KG1 (cell line): Measurements from ENCODE around the gene SIK1.
"Not testable (repeated sequence)": the region's sequence is repeated elsewhere in the genome, so short reads cannot be mapped to it uniquely, and the experiment has no call there.

ENCODE experiments used
- DNase-seq: peaks from one replicate; lab custom pipeline; 2025; lab: John Stamatoyannopoulos, UW

SIK1 gene

GRCh38 chr21:43439316-43440075 lies 12.6 kb upstream of the SIK1 start:
- not testable (repeated sequence) for DNase-seq

- not testable (repeated sequence) for DNase-seq
Measured at GRCh38 chr21:43436272-43436671, 9.3 kb upstream of the SIK1 start.

- not testable (repeated sequence) for DNase-seq
Measured at GRCh38 chr21:43433340-43434136, 6.6 kb upstream of the SIK1 start.

- DNase-seq = not testable (repeated sequence)
Measured at GRCh38 chr21:43430830-43431416, 4.0 kb upstream of the SIK1 start.

- not testable (repeated sequence) for DNase-seq
Measured at GRCh38 chr21:43428964-43429363, 2.0 kb upstream of the SIK1 start.

GRCh38 chr21:43427242-43427559 lies 270 bp upstream of the SIK1 start:
- DNase-seq = not testable (repeated sequence)

- not testable (repeated sequence) for DNase-seq
Measured at GRCh38 chr21:43426004-43426403, 927 bp downstream of the SIK1 start.

GRCh38 chr21:43419475-43419874 lies 7.5 kb downstream of the SIK1 start:
- not testable (repeated sequence) for DNase-seq

GRCh38 chr21:43414576-43414975 lies 12.4 kb downstream of the SIK1 start:
- not testable (repeated sequence) for DNase-seq

- not testable (repeated sequence) for DNase-seq
Measured at GRCh38 chr21:43412020-43412788, 14.7 kb downstream of the SIK1 start.

- not testable (repeated sequence) for DNase-seq
Measured at GRCh38 chr21:43410456-43411068, 16.4 kb downstream of the SIK1 start.

GRCh38 chr21:43407139-43407538 lies 19.8 kb downstream of the SIK1 start:
- DNase-seq = not testable (repeated sequence)

GRCh38 chr21:43404450-43404849 lies 22.5 kb downstream of the SIK1 start:
- DNase-seq = not testable (repeated sequence)

- not testable (repeated sequence) for DNase-seq
Measured at GRCh38 chr21:43403651-43404430, 23.1 kb downstream of the SIK1 start.

- not testable (repeated sequence) for DNase-seq
Measured at GRCh38 chr21:43401125-43401524, 25.8 kb downstream of the SIK1 start.

- not testable (repeated sequence) for DNase-seq
Measured at GRCh38 chr21:43399595-43400015, 27.3 kb downstream of the SIK1 start.

GRCh38 chr21:43399136-43399535 lies 27.8 kb downstream of the SIK1 start:
- DNase-seq = not testable (repeated sequence)

- DNase-seq = not testable (repeated sequence)
Measured at GRCh38 chr21:43398533-43398932, 28.4 kb downstream of the SIK1 start.

GRCh38 chr21:43398000-43398399 lies 28.9 kb downstream of the SIK1 start:
- not testable (repeated sequence) for DNase-seq

- DNase-seq = not testable (repeated sequence)
Measured at GRCh38 chr21:43397439-43397808, 29.5 kb downstream of the SIK1 start.
